ENCODE measurements around the gene MRTO4.

DNA sequence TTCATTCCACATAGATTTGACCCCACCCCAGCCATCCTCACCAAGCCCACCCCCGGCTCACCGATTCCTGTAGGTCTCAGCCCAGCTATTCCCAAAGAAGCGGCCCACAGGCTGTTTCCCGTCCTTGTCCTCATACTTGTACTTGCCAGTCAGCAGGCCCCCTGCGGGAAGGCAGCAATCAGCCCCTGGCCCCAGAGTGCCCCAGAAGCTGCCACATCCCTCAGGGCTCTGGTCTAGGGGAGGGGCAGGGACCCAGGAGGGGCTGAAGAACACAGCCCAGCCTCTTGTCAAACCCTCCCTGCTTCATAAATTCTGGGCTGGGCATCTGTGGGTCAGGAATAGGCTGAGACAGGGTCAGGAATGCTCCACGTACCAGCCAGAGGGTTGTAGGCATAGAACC, 55.3 kb downstream of the MRTO4 start:
- TF ChIP-seq, protein P1, sequence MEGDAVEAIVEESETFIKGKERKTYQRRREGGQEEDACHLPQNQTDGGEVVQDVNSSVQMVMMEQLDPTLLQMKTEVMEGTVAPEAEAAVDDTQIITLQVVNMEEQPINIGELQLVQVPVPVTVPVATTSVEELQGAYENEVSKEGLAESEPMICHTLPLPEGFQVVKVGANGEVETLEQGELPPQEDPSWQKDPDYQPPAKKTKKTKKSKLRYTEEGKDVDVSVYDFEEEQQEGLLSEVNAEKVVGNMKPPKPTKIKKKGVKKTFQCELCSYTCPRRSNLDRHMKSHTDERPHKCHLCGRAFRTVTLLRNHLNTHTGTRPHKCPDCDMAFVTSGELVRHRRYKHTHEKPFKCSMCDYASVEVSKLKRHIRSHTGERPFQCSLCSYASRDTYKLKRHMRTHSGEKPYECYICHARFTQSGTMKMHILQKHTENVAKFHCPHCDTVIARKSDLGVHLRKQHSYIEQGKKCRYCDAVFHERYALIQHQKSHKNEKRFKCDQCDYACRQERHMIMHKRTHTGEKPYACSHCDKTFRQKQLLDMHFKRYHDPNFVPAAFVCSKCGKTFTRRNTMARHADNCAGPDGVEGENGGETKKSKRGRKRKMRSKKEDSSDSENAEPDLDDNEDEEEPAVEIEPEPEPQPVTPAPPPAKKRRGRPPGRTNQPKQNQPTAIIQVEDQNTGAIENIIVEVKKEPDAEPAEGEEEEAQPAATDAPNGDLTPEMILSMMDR (IDR thresholded peaks at IDR 0.05): no peak
- TF ChIP-seq POLR2A (IDR thresholded peaks at IDR 0.05; ENCODE audit: low read depth) (no peak), POLR2AphosphoS5 (IDR thresholded peaks at IDR 0.05) (no peak), EP300 (IDR thresholded peaks at IDR 0.05) (no peak)
